Body of pancreas (tissue), 4 donors: ENCODE data around the gene PXYLP1.

Experiments
- POLR2A ChIP-seq, 3 donors: fragments of 450-650 bp; IDR thresholded peaks; one replicate each; pipeline ENCODE4 v1.6.1; 2016; ENCODE audit warnings: antibody characterized with exemption in 3 of 3, mild to moderate bottlenecking in 2 of 3
- TF ChIP-seq, protein P1 (sequence below), 7 experiments: fragments of 450-650 bp in 4 of 7; fragments of 200-600 bp in 3 of 7; sonication (generic) in 3 of 7; IDR thresholded peaks; one replicate each; pipeline ENCODE4 v1.5.1; 2016 to 2019; ENCODE audit warnings: antibody characterized with exemption in 7 of 7

DNA sequence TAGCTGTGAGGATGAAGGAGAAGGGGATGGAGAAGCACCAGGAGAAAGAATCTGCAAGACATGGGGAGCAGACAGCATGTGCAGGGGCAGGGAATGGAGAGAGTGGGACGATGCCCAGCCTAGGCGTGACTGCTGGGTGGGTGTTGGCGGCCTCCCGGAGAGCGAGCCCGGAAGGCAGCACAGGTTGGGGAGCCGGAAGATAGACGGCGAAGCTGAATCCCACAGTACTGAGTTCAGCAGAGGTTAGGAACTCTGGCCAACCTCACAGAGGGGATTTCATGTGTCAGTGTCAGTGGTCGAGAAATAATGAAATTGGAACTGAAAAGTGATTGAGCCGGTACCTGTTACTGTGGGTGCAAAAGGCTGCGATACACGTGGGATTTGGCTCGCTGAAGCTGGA, 55.2 kb downstream of the PXYLP1 start:
- TF ChIP-seq, protein P1, sequence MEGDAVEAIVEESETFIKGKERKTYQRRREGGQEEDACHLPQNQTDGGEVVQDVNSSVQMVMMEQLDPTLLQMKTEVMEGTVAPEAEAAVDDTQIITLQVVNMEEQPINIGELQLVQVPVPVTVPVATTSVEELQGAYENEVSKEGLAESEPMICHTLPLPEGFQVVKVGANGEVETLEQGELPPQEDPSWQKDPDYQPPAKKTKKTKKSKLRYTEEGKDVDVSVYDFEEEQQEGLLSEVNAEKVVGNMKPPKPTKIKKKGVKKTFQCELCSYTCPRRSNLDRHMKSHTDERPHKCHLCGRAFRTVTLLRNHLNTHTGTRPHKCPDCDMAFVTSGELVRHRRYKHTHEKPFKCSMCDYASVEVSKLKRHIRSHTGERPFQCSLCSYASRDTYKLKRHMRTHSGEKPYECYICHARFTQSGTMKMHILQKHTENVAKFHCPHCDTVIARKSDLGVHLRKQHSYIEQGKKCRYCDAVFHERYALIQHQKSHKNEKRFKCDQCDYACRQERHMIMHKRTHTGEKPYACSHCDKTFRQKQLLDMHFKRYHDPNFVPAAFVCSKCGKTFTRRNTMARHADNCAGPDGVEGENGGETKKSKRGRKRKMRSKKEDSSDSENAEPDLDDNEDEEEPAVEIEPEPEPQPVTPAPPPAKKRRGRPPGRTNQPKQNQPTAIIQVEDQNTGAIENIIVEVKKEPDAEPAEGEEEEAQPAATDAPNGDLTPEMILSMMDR (IDR thresholded peaks at IDR 0.05): no peak
- no peak for TF ChIP-seq POLR2A (IDR thresholded peaks at IDR 0.05)
